ENCODE results near the gene BMP8B.

Gene BMP8B

DNA sequence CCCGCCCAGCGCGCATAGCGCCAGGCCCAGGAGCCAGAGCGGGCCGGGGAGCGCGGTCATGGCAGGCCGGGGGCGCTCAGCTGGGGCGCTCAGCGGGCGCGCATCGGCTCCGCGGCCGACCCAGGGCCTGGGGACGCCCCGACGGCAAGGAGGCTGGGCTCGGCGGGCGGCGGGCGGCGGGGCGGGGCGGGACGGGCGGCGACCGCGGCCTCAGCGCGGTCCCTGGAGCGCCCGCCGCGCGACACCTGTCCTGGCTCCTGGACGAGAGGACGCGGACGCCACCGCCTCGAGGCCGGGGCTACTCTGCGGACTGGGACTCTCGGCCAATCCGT, 273 bp downstream of the BMP8B start:
- TF ChIP-seq CREB1 (IDR thresholded peaks at IDR 0.05; ENCODE audit: low read depth) (no peak), RAD21 (IDR thresholded peaks at IDR 0.05; ENCODE audit: low read depth) (no peak), NFIC (IDR thresholded peaks at IDR 0.05) (no peak), CEBPB (IDR thresholded peaks at IDR 0.05) (no peak), TCF12 (IDR thresholded peaks at IDR 0.05; ENCODE audit: low read depth) (no peak), FOXM1 (IDR thresholded peaks at IDR 0.05; ENCODE audit: borderline replicate concordance, low read depth) (no peak), ZBTB7A (IDR thresholded peaks at IDR 0.05; ENCODE audit: low read depth) (no peak), TEAD4 (IDR thresholded peaks at IDR 0.05) (no peak), USF1 (IDR thresholded peaks at IDR 0.05) (no peak), EGR1 (IDR thresholded peaks at IDR 0.05) (no peak), TAF1 (IDR thresholded peaks at IDR 0.05; ENCODE audit: low read depth) (no peak), YY1 (IDR thresholded peaks at IDR 0.05; ENCODE audit: low read depth) (no peak), EP300 (IDR thresholded peaks at IDR 0.05; ENCODE audit: borderline replicate concordance) (no peak)
- TF ChIP-seq, protein P1, sequence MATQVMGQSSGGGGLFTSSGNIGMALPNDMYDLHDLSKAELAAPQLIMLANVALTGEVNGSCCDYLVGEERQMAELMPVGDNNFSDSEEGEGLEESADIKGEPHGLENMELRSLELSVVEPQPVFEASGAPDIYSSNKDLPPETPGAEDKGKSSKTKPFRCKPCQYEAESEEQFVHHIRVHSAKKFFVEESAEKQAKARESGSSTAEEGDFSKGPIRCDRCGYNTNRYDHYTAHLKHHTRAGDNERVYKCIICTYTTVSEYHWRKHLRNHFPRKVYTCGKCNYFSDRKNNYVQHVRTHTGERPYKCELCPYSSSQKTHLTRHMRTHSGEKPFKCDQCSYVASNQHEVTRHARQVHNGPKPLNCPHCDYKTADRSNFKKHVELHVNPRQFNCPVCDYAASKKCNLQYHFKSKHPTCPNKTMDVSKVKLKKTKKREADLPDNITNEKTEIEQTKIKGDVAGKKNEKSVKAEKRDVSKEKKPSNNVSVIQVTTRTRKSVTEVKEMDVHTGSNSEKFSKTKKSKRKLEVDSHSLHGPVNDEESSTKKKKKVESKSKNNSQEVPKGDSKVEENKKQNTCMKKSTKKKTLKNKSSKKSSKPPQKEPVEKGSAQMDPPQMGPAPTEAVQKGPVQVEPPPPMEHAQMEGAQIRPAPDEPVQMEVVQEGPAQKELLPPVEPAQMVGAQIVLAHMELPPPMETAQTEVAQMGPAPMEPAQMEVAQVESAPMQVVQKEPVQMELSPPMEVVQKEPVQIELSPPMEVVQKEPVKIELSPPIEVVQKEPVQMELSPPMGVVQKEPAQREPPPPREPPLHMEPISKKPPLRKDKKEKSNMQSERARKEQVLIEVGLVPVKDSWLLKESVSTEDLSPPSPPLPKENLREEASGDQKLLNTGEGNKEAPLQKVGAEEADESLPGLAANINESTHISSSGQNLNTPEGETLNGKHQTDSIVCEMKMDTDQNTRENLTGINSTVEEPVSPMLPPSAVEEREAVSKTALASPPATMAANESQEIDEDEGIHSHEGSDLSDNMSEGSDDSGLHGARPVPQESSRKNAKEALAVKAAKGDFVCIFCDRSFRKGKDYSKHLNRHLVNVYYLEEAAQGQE (IDR thresholded peaks at IDR 0.05; ENCODE audit: low read depth), result no peak
- TF ChIP-seq, protein P2, sequence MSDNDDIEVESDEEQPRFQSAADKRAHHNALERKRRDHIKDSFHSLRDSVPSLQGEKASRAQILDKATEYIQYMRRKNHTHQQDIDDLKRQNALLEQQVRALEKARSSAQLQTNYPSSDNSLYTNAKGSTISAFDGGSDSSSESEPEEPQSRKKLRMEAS (IDR thresholded peaks at IDR 0.05), result no peak

DNA sequence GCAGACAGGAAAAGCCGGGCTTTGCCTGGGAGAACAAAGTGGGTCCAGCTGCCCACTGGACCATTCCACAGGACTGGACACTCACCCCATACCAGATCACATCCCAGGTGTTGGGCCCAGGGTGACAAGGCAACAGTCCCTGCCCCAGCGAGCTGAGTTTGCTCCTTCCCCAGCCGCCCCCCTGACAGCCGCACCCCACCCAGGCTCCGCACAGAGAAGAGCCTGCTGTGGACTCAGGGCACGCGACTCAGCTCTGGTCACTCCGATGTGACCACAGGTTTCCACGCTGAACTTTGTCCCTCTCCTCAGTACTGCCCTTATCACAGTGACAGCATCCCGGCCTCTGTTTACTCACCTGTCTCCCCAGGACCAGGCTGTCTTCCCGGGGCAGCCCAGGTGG, 1.2 kb downstream of the BMP8B start:
- no peak for TF ChIP-seq TAF1 (IDR thresholded peaks at IDR 0.05; ENCODE audit: low read depth)
- no peak for TF ChIP-seq NFIC (IDR thresholded peaks at IDR 0.05)
- TF ChIP-seq ZBTB7A (IDR thresholded peaks at IDR 0.05; ENCODE audit: low read depth), result no peak
- no peak for TF ChIP-seq FOXM1 (IDR thresholded peaks at IDR 0.05; ENCODE audit: borderline replicate concordance, low read depth)
- no peak for TF ChIP-seq USF1 (IDR thresholded peaks at IDR 0.05)
- no peak for TF ChIP-seq YY1 (IDR thresholded peaks at IDR 0.05; ENCODE audit: low read depth)
- TF ChIP-seq RAD21 (IDR thresholded peaks at IDR 0.05; ENCODE audit: low read depth), result no peak
- no peak for TF ChIP-seq TEAD4 (IDR thresholded peaks at IDR 0.05)
- no peak for TF ChIP-seq EGR1 (IDR thresholded peaks at IDR 0.05)

GRCh38 chr1:39782103-39782502, 6.6 kb downstream of the BMP8B start:
- TF ChIP-seq TCF12 (IDR thresholded peaks at IDR 0.05; ENCODE audit: low read depth), result no peak
- TF ChIP-seq FOXM1 (IDR thresholded peaks at IDR 0.05; ENCODE audit: borderline replicate concordance, low read depth), result no peak
- TF ChIP-seq USF1 (IDR thresholded peaks at IDR 0.05), result no peak
- TF ChIP-seq YY1 (IDR thresholded peaks at IDR 0.05; ENCODE audit: low read depth), result no peak
- TF ChIP-seq CEBPB (IDR thresholded peaks at IDR 0.05), result no peak
- no peak for TF ChIP-seq TAF1 (IDR thresholded peaks at IDR 0.05; ENCODE audit: low read depth)
- TF ChIP-seq, protein P2 (IDR thresholded peaks at IDR 0.05), result no peak
- no peak for TF ChIP-seq EGR1 (IDR thresholded peaks at IDR 0.05)
- TF ChIP-seq TEAD4 (IDR thresholded peaks at IDR 0.05), result no peak
- no peak for TF ChIP-seq CREB1 (IDR thresholded peaks at IDR 0.05; ENCODE audit: low read depth)
- no peak for TF ChIP-seq RAD21 (IDR thresholded peaks at IDR 0.05; ENCODE audit: low read depth)
- TF ChIP-seq NFIC (IDR thresholded peaks at IDR 0.05), result no peak
- TF ChIP-seq, protein P1 (IDR thresholded peaks at IDR 0.05; ENCODE audit: low read depth), result no peak
- TF ChIP-seq EP300 (IDR thresholded peaks at IDR 0.05; ENCODE audit: borderline replicate concordance), result no peak
- no peak for TF ChIP-seq ZBTB7A (IDR thresholded peaks at IDR 0.05; ENCODE audit: low read depth)

DNA sequence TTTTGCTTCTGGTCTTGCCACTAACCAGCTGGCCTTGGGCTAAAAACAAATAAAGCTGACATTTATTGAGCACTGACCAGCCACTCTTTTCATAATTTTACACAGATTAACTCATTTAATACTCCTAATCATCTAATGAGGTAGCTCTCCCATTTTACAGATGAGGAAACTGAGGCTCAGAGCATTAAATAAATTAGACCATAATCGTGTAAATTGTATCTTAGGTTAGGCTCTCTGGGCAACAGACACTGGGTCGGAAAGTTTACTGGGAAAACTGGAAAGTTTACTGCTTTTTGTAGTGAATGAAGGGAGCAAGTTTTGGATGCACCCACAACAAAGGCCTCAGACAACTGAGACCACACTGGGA, 7.3 kb downstream of the BMP8B start:
- TF ChIP-seq YY1 (IDR thresholded peaks at IDR 0.05; ENCODE audit: low read depth) (no peak), TCF12 (IDR thresholded peaks at IDR 0.05; ENCODE audit: low read depth) (no peak), FOXM1 (IDR thresholded peaks at IDR 0.05; ENCODE audit: borderline replicate concordance, low read depth) (no peak), EGR1 (IDR thresholded peaks at IDR 0.05) (no peak), RAD21 (IDR thresholded peaks at IDR 0.05; ENCODE audit: low read depth) (no peak), CREB1 (IDR thresholded peaks at IDR 0.05; ENCODE audit: low read depth) (no peak), ZBTB7A (IDR thresholded peaks at IDR 0.05; ENCODE audit: low read depth) (no peak), EP300 (IDR thresholded peaks at IDR 0.05; ENCODE audit: borderline replicate concordance) (no peak), TEAD4 (IDR thresholded peaks at IDR 0.05) (no peak), CEBPB (IDR thresholded peaks at IDR 0.05) (no peak), USF1 (IDR thresholded peaks at IDR 0.05) (no peak), TAF1 (IDR thresholded peaks at IDR 0.05; ENCODE audit: low read depth) (no peak), NFIC (IDR thresholded peaks at IDR 0.05) (no peak)
- TF ChIP-seq, protein P1 (IDR thresholded peaks at IDR 0.05; ENCODE audit: low read depth), result no peak
- TF ChIP-seq, protein P2 (IDR thresholded peaks at IDR 0.05), result no peak
